PC-3 (cell line): ENCODE results near the gene PTGIS.

ENCODE experiments used
- CTCF ChIP-seq: fragments of 300-600 bp; sonication (generic); conservative IDR thresholded peaks from 2 replicates; pipeline ENCODE4 v1.5.1; 2017; ENCODE audit warnings: antibody characterized with exemption, low read depth, mild to moderate bottlenecking, low read length
- EZH2phosphoT487 ChIP-seq: fragments of 300-600 bp; sonication (generic); IDR thresholded peaks from 2 replicates; pipeline ENCODE4 v1.6.1; 2018; ENCODE audit warnings: mild to moderate bottlenecking, antibody characterized with exemption, low read length, borderline replicate concordance

GRCh38 chr20:49567421-49568277 is at the start of gene PTGIS:
- no peak for TF ChIP-seq CTCF
- TF ChIP-seq EZH2phosphoT487: no peak
